ENCODE measurements around the gene SGTB. TPM values are rescaled to one million over a fixed set of nuclear protein-coding genes. Genes with fewer than 3 reads are reported as not detected.
A peak's percentile ranks its signal among the peaks of the same experiment; 100 is the strongest.
"Not testable (repeated sequence)": the region's sequence is repeated elsewhere in the genome, so short reads cannot be mapped to it uniquely, and the experiment has no call there.

SGTB gene
- total RNA-seq, 1 donor from 2014 or later = 10.3 TPM

DNA sequence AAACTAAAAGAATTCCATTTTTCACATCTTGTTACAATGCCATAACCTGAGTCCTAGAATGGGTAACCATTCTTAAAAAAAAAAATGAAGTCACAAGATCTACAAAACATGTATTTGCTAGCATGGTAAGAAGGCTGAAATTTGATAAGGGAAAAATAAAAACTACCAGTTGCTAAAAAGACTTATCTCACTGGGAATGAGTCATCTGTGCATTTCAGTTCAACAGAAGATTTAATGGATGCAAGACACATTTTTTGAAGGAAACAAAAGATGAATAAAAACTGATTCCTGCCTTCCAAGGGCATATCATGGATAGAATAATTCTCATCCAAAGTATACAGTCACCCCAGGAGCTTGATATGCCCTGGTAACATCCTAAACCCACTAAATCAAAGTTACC, 47.2 kb downstream of the SGTB start:
- DNase-seq (ENCODE audit: low read depth in 2 of 2) = no peak

DNA sequence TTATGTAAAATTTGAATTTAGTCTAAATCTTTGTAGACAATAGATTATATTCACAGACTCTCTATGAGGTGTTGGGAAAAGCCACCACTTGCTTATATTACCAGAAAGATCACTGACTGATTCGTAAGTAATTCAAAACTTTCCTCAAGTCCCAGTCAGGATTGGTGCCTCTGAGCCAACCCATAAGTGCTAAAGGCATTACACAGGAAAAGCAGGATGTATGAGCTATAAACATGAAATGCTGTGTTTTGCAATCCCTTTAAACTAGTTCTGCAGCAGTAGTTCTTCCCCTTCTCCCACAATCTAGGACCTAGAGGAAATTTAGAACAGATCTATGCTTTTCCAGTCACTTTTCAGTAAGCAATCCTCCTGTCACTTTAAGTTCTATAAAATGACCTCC, 49.1 kb downstream of the SGTB start:
- DNase-seq (ENCODE audit: low read depth in 2 of 2) = no peak

DNA sequence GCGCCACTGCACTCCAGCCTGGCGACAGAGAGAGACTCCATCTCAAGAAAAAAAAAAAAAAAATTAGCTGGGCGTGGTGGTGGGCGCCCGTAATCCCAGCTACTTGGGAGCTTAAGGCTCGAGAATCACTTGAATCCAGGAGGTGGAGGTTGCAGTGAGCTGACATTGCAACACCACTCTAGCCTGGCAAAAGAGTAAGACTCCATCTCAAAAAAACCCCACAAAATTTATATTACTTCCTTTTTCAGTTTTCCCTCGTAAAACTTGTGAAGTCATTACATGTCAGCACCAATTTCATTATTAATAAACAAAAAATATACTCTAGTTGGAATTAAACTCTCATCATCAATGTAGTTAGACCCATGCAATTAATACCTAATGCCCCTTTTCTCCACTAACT, 53.2 kb downstream of the SGTB start:
- no peak for DNase-seq (ENCODE audit: low read depth in 2 of 2)

DNA sequence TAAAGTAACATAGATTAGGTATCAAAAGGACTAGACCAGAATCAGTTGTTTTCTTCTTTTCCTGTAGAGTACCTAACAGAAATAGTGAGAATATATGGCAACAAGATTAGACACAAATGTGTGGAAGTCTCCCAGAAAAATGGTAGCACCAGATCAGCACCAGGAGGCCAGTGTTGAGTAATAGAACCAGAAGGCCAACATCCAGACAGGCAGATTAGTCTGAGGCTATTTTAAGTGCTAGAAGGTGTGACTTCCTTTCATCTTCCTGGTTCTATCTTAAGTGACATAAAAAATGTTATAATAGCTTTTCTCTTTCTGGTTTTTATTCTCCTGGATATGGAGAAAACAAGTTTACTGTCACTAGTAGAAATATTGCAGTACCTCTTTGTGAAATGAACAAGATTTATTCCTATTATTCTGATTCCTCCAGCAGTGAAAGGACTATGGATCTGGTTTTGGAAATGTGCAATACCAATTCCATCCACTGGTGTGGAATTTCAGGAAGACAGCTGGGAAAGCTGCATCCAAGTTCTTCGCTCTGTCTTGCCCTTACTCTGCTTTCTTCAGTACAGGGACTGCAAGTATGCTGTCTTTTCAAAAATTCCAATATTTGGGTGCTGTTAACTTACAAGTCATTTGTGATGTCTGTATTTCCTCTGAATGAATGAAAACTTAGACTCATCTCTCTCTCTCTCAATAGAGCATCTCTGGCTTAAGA, 57.9 kb downstream of the SGTB start:
- no peak for DNase-seq (ENCODE audit: low read depth in 2 of 2)

DNA sequence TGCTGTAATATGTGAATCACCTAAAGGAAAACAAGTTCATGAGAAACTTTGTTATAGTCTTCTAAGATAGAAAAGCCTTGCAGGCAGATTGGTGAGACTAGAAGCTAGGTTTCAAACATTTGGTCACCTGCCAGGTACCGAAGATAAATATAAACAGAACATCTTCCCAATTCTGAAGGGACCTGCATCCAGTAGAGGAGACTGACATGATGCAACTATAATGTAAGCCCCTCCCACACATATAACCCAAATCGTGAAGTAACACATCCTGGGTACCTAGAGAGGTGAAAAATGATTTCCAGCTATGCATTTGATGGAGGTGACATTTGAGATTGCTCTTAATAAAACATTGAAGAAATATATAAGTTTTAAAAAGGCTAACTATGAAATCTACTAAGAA, 67.2 kb downstream of the SGTB start:
- no peak for DNase-seq (ENCODE audit: low read depth in 2 of 2)

DNA sequence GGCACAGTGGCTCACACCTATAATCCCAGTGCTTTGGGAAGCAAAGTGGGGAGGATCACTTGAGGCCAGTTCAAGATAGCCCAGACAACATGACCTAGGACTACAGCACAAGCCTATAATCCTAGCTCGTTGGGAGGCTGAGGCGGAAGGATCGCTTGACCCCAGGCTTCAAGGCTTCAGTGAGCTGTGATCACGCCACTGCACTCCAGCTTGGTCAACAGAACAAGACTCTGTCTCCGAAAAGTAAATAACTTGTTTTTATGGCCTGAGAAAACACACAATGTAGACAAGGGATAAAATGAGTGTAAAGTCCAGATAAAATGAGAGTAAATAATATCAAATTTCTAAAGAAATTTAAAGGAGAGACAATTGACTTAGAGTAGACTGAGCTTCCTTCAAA, 70.8 kb downstream of the SGTB start:
- DNase-seq (ENCODE audit: low read depth in 2 of 2) = no peak

DNA sequence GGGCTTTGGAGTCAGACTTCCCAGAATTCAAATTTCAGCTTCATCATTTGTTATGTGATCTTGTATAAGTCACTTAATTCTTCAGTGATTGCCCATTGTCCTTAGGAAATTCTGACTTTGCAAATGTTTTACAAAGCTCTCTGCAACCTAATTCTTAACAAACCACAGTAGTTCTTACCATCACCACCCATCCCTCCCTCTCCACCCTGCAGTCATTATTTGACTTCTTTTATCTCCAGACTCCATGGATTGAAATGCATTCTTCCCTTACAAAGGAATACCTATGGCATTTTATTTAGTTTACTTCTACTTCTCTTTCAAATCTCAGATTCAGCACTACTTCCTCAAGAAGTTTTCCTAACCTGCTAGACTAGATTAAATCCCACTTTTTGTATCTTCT, 74.0 kb downstream of the SGTB start:
- DNase-seq (ENCODE audit: low read depth in 2 of 2) = no peak

DNA sequence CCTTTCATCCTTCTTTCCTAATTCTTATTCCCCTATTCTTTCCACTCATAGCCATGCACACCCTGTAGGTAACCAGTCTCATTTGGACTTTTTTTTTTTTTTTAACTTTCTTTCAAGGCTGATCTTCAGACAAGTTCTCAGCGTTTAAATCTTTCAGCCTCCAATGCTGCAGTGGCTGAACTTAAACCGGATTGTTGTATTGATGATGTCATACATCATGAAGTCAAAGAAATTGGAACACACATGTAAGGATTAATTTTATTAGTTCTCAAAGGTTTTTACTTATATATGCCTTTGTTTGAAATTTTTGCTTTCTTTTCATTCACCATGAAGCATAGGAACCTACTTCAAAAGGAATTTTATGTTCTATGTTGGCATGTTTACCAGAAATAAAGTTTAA, 75.0 kb downstream of the SGTB start:
- no peak for DNase-seq (ENCODE audit: low read depth in 2 of 2)

DNA sequence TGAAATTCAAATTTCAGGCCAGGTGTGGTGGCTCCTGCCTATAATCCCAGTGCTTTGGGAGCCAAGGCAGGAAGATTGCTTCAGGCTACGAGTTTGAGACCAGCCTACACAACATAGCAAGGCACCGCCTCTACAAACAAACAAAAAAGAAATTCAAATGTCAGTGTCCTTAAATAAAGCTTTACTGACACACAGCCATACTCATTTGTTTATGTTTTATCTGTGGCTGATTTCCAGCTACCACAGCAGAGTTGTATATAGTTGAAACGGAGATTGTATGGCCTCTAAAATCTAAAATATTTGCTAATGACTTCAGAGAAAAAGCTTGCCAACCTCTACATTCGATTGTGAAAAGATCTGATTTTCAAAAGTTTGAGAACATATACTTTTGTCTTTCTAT, 81.7 kb downstream of the SGTB start:
- no peak for DNase-seq (ENCODE audit: low read depth in 2 of 2)

DNA sequence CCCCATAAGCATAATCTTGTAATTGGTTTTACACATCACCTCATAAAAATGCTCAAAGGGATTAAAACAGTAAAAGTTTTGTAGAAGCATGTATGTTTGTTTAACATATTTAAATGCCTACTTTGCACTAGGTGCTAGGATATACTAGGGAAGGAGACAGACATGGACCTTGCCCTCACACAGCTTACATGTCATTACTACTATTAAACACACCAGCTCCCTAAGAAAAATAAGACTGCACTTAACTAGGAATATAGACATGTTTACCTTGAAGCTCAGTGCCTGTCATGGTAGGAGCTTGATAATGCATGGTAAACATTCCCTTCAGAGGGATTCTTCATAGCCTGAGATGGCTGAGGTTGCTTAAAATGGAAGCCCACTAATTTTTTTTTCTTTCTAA, 90.9 kb downstream of the SGTB start:
- no peak for DNase-seq (ENCODE audit: low read depth in 2 of 2)

DNA sequence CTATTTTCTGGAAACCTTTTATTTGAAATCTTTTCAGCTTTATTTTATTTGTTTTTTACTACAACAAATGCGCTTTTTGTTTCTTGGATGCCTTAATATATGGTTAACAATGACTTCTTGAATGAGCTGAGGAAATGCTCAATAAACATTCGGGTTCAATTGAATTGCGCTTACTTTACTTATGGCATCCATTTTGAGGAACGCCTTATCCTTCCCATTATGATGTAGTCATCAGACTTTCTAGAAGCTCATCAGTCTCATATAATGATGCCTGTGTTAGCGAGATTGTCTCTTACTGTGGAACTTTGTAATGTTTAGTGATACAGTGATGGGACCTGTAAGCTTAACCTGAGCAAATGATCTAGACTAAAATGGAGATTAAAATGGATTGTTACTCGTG, 96.2 kb downstream of the SGTB start:
- peak in 1 of 2 donors; percentile 5 for DNase-seq (ENCODE audit: low read depth in 2 of 2)

DNA sequence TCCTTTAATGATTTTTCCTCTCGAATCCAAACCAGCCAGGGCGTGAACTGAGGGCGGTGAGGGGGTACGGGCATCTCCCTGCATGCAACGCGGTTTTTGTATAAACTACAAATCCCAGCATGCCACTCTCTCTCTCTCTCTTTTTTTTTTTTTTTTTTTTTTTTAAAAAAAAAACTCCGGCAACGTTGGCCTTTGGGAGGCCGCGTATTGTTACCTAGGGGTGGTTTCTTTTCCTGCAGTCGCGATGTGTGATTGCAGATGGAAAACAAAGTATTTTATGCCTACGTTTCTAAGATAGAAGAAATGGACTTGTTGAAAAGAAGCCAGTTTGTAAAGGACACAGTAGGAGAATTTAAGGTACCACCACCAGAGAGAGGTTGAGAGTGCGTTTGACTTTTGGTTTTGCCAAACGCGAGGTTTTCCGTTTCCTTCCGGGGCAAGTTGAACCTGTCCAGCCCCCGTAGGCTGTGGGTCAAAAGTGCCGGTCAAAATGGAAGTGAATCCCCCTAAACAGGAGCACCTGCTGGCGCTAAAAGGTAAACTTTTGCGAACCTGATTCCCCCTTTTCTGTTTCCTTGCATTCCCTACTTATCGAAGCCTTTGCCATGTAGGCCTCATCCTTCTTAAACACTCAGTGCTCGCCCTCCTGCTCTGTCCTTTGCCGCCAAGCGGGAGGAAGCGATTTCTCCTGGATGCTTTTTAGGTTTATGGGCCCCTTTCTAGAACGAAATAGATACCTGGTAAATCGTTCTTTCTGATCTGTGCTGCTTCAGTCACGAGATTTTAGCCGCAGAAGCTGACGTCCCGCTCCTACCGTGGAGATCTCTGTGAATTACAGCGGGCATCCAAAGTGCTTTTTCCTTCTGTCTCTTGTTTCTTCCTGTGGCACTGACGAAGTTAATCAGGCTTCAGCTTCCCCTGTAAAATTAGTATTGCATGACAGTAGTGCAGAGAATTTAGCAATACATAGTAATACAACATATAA, 97.0 kb downstream of the SGTB start, which contains the start of the genes SHLD3 and TRAPPC13:
TSS of gene SHLD3 (plus strand) at position 457 of the 985 bp plus-strand sequence. CDS start 4,561 bp downstream, outside the sequence.
TSS of gene TRAPPC13 (plus strand) at position 457 of the 985 bp plus-strand sequence. CDS start at position 491, 34 bp downstream.
- peak; percentile 86 to 88 for DNase-seq (ENCODE audit: low read depth in 2 of 2)

DNA sequence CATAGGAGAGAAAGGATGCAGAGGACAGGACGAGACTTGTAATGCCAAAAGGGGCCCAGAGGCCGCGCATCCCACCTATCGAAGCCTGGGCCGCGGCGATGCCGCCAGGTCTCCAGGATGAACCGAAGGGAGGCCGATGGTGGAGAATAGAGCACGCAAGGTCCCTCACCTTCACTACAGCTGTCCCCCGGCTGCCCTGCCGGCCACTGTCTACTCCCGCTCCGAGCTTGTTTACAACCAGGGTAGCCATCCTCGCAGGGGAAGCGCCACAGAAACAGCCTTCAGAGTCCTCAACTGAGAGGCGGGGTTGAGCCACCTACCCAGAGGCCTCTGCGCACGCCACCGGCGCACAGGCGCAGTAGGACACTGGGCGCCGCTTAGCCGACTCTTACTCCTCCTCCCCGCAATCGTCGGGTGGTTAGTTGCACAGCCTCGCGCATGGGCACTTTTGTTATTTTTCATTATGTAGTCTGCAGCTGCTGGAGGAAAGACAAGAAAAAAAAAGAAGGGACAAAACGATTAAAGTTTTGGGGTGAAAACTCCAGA, 97.8 kb downstream of the SGTB start, which contains the start of gene TRIM23:
TSS of gene TRIM23 (minus strand) at position 309 of the 546 bp plus-strand sequence. CDS start at position 250, 59 bp downstream.
- DNase-seq (ENCODE audit: low read depth in 2 of 2) = peak; percentile 87 to 94

DNA sequence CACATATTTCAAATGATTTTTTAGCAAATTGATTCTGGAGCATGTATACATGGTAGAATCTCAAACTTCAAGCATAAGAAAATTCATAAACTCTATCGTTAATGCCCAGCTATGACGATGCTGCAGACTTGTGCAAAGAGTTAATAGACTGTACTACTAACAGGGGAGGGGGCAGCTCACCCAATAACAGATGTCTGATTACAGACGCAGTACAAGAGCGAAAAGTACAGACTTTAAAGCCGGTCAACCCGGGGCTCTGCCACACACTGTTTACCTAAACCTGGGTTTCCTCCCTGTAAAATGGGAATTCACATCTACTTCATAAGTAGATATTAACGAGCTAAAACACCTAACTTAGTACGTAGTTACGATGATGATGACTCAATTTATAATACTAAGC, 98.4 kb downstream of the SGTB start:
- DNase-seq (ENCODE audit: low read depth in 2 of 2) = peak in 1 of 2 donors; percentile 16

DNA sequence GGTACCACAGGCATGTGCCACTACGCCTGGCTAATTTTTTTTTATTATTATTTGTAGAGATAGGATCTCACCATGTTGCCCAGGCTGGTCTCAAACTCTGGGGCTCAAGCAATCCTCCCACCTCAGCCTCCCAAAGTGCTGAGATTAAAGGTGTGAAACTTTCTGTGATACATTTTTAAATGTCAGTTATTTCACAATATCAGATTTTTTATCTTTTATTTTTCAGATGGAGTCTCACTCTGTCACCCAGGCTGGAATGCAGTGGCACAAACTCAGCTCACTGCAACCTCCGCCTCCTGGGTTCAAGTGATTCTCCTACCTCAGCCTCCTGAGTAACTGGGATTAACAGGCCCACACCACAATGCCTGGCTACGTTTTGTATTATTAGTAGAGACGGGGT, 99.9 kb downstream of the SGTB start:
- DNase-seq (ENCODE audit: low read depth in 2 of 2) = not testable (repeated sequence)

DNA sequence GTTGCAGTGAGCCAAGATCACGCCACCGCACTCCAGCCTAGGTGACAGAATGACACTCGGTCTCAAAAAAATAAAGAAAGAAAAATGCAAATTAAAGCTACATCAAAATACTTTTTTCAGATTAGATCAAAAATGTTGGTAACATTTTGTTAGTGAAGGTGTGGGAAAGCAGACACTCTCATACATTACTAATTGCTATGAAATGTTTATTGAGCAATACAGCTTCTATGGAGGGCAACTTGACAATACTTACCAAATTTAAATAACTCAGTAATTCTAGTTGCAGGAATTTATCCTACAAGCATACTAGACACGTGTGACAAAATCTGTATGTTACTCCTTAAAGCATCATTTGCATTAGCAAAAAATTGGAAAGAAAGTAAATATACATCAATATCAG, 101.9 kb downstream of the SGTB start:
- DNase-seq (ENCODE audit: low read depth in 2 of 2) = no peak

Other genes with a start within 250 kb of the SGTB start
- gene ADAMTS6, start 240.2 kb downstream of the SGTB start, total RNA-seq = 40.7 and 46.5 TPM in 2 replicates
- 6.3 and 10.4 TPM in 2 replicates for gene CENPK, start 158.9 kb downstream of the SGTB start, total RNA-seq
- 28.3 and 30.0 TPM in 2 replicates for gene PPWD1, start 158.8 kb downstream of the SGTB start, total RNA-seq
- gene TRIM23, start 97.8 kb downstream of the SGTB start, total RNA-seq = 20.7 and 23.8 TPM in 2 replicates
- 2.7 TPM in 2 replicates for gene SHLD3, start 97.1 kb downstream of the SGTB start, total RNA-seq
- gene TRAPPC13, start 97.1 kb downstream of the SGTB start, total RNA-seq = 21.1 and 23.9 TPM in 2 replicates
- gene NLN, start 96 bp upstream of the SGTB start, total RNA-seq = 28.7 and 33.9 TPM in 2 replicates
- 46.7 and 53.1 TPM in 2 replicates for gene ERBIN, start 204.5 kb upstream of the SGTB start, total RNA-seq

Data from dermis microvascular lymphatic vessel endothelial cell (primary cell).